Adrenal gland (tissue), 5 donors: Measurements from ENCODE around the gene TEX11.

Source experiments
- CTCF ChIP-seq, 6 experiments: fragments of 450-650 bp in 4 of 6; fragments of 200-600 bp in 2 of 6; sonication (generic) in 1 of 6; IDR thresholded peaks; 1 replicate in 5 of 6; 2 replicates in 1 of 6; pipeline versions ENCODE4 v1.5.1 to v1.8.0; 2016 to 2021; ENCODE audit warnings: antibody characterized with exemption in 6 of 6, mild to moderate bottlenecking in 2 of 6, moderate library complexity in 1 of 6
- POLR2A ChIP-seq, 2 donors: fragments of 450-650 bp; IDR thresholded peaks; one replicate each; pipeline ENCODE4 v1.6.1; 2017; ENCODE audit warnings: antibody characterized with exemption in 2 of 2, mild to moderate bottlenecking in 2 of 2, moderate library complexity in 1 of 2
- donor health status: DM: no; HTN: no; CAD: no.

- TF ChIP-seq CTCF (IDR thresholded peaks at IDR 0.05) (no peak), POLR2A (IDR thresholded peaks at IDR 0.05) (no peak)
Observed at GRCh38 chrX:70669120-70669519, 239.4 kb downstream of the TEX11 start.
